RWPE1 (cell line): ENCODE measurements around the gene NKX1-2.

Experiments used
- CTCF ChIA-PET: fragments of 350-600 bp; sonication (Branson Sonifier 250); formaldehyde crosslinking; extraction: SDS; loops from one replicate; lab custom pipeline; 2021; lab: Yijun Ruan, JAX
- POLR2A ChIA-PET: fragments of 400-600 bp; formaldehyde crosslinking; extraction: SDS; loops from one replicate; lab custom pipeline; 2020; ENCODE audit warnings: antibody characterized with exemption; ENCODE audit not compliant: low non-redundant PET; lab: Yijun Ruan, JAX
- DNase-seq: peaks from one replicate; pipeline ENCODE4 v3.0.0; 2012; ENCODE audit warnings: low spot score
- H3K27ac ChIP-seq: fragments of 450-650 bp; 2 replicates; pipeline ENCODE4 v1.5.1; 2017
- CTCF ChIP-seq: fragments of 450-650 bp; conservative IDR thresholded peaks from 2 replicates; pipeline ENCODE4 v1.5.1; 2017; ENCODE audit warnings: low read depth, mild to moderate bottlenecking

The NKX1-2 gene

GRCh38 chr10:124470544-124471434 lies 21.0 kb upstream of the NKX1-2 start:
- no peak for TF ChIP-seq CTCF
- CTCF ChIA-PET = no interaction called here
- POLR2A ChIA-PET = no interaction called here
- DNase-seq = no peak
- H3K27ac ChIP-seq = no peak overlapping the region

DNA sequence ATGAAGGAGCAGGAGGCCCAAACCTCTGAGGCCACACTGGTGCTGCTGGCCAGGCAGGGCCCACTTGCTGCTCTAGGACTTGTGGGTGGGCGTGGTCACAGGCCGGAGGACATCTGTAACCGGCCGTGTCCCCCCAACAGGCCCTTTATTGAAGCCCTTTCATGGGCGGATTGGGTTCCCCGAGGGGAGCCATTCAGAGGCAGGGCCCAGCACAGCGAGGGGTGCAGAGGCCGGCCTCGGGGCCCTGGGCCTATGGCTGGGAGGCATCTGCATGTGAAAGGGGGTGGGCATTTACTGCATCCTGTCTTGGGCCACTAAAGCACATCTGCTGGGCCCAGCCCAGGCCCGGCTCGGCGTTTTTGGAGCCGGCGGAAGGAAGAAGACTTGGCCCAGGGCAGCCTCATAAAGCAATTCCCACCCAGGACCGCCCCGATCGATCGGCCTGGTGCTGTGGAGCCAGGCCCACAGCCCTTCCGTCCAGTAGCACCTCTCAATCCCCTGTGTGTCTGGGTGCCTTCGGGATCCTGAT lies 20.2 kb upstream of the NKX1-2 start:
- CTCF ChIA-PET = no interaction called here
- no peak for TF ChIP-seq CTCF
- no peak overlapping the region for H3K27ac ChIP-seq
- POLR2A ChIA-PET = no interaction called here
- no peak for DNase-seq

DNA sequence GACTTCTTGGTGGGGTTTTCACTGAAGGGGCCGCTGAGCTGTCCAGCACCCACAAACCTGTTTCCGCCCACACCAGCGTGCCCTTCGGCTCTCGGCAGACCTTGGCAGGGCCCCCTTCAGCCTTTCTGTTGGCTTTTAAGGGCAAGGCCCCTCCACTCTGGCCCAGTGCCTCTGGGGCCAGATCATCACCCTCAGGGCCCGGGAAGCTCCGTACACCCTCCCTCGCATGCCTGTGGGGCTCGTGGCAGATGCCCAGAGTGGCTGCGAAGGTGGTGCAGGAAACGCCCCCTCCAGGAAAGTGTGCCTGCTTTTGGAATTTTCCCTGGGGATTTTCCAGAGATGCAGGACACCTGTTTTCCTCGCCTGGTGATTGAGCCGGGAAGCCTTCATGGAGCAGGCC lies 18.8 kb upstream of the NKX1-2 start:
- CTCF ChIA-PET = interaction anchor here (0.6 kb wide), 1 partner anchor 79 kb away, joined by 3 read pairs; no protein-coding TSS in a partner anchor
- TF ChIP-seq CTCF = no peak
- POLR2A ChIA-PET = no interaction called here

GRCh38 chr10:124467165-124467564 lies 17.3 kb upstream of the NKX1-2 start:
- no peak for DNase-seq
- H3K27ac ChIP-seq = no peak overlapping the region
- TF ChIP-seq CTCF = no peak
- ChIA-PET POLR2A (no interaction called here), CTCF (interaction anchor here (0.6 to 1.0 kb wide), 3 partner anchors 278 to 1637 kb away, joined by 3 to 6 read pairs (median 5); no protein-coding TSS in a partner anchor)

More for the DNA sequence above, 18.8 kb upstream of the NKX1-2 start:
- H3K27ac ChIP-seq = peak overlapping the region; percentile 11; the same call in 1 of the 2 replicates
- no peak for DNase-seq

DNA sequence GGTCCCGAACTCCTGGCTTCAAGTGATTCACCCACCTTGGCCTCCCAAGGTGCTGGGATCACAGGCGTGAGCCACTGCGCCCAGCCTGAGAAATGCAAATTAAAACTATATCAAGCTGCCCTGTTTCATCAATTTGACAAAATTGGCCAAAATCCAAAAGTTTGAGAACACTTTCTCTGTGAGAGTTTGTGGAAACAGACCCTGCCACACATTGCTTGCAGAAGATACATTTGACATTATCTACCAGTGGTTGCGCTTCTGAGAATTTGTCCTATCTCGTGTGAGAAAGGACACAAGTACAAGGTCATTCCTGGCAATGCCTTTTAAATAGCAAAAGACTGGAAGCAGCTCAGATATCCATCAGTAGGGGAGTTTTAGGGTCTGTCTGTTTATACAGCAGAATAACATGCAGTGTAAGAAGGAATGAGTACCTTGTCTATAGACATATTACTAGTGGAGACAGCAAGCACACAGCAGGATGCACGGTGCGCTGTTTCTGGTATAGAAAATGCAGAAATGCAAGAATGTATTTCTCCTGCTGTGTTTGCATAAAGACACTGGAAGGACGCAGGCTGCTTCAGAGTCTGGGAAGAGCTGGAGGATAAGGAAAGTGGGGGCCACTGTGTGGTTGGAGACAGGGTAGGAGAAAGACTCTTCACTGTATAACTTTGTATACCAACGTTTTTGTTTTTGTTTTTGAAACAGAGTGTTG lies 16.1 kb upstream of the NKX1-2 start:
- no peak overlapping the region; the same call in 1 of the 2 replicates for H3K27ac ChIP-seq
- POLR2A ChIA-PET = no interaction called here
- no peak for TF ChIP-seq CTCF
- DNase-seq = no peak
- CTCF ChIA-PET = interaction anchor here (0.5 kb wide), 1 partner anchor 194 kb away, joined by 3 read pairs; no protein-coding TSS in a partner anchor
